Measurements from ENCODE around the gene TRPV5.

TRPV5 gene

GRCh38 chr7:142867398-142868187 lies 66.0 kb downstream of the TRPV5 start:
- CTCF ChIA-PET, result interaction anchor here (1.5 to 2.0 kb wide), 4 partner anchors 9 to 332 kb away, joined by 5 to 12 read pairs (median 8); partner anchors contain the start of gene EPHB6
- DNase-seq (ENCODE audit: low read depth, low spot score), result no peak
- POLR2A ChIA-PET, result no interaction called here
- no peak for TF ChIP-seq CTCF (IDR thresholded peaks at IDR 0.05; ENCODE audit: insufficient read depth, low read length, missing control alignments)
- H3K4me3 ChIP-seq (ENCODE audit: low read depth, low read length), result no peak overlapping the region

GRCh38 chr7:142867097-142867378 lies 66.5 kb downstream of the TRPV5 start:
- POLR2A ChIA-PET, result no interaction called here
- TF ChIP-seq CTCF (IDR thresholded peaks at IDR 0.05; ENCODE audit: insufficient read depth, low read length, missing control alignments), result no peak
- no peak overlapping the region for H3K4me3 ChIP-seq (ENCODE audit: low read depth, low read length)
- DNase-seq (ENCODE audit: low read depth, low spot score), result no peak
- CTCF ChIA-PET, result interaction anchor here (1.1 to 2.3 kb wide), 11 partner anchors 9 to 349 kb away, joined by 3 to 15 read pairs (median 7); partner anchors contain the start of gene EPHB6

- H3K4me3 ChIP-seq (ENCODE audit: low read depth, low read length), result no peak overlapping the region
- peak; percentile 62 for TF ChIP-seq CTCF (IDR thresholded peaks at IDR 0.05; ENCODE audit: insufficient read depth, low read length, missing control alignments)
- no peak for DNase-seq (ENCODE audit: low read depth, low spot score)
- ChIA-PET CTCF (interaction anchor here (0.6 to 2.3 kb wide), 21 partner anchors 8 to 380 kb away, joined by 3 to 15 read pairs (median 5); partner anchors contain the start of genes EPHB6 and TRPV5), POLR2A (no interaction called here)
These were observed 67.0 kb downstream of the TRPV5 start for GRCh38 chr7:142866361-142867096.

GRCh38 chr7:142865766-142866165 lies 67.8 kb downstream of the TRPV5 start:
- H3K4me3 ChIP-seq (ENCODE audit: low read depth, low read length), result no peak overlapping the region
- ChIA-PET POLR2A (no interaction called here), CTCF (interaction anchor here (0.6 to 2.3 kb wide), 20 partner anchors 9 to 379 kb away, joined by 3 to 15 read pairs (median 4); partner anchors contain the start of genes EPHB6 and TRPV5)
- TF ChIP-seq CTCF (IDR thresholded peaks at IDR 0.05; ENCODE audit: insufficient read depth, low read length, missing control alignments), result no peak
- DNase-seq (ENCODE audit: low read depth, low spot score), result no peak

GRCh38 chr7:142864980-142865747 lies 68.4 kb downstream of the TRPV5 start:
- DNase-seq (ENCODE audit: low read depth, low spot score), result no peak
- ChIA-PET CTCF (interaction anchor here (1.2 to 2.3 kb wide), 8 partner anchors 10 to 350 kb away, joined by 3 to 15 read pairs (median 6); no protein-coding TSS in a partner anchor), POLR2A (no interaction called here)
- H3K4me3 ChIP-seq (ENCODE audit: low read depth, low read length), result no peak overlapping the region
- no peak for TF ChIP-seq CTCF (IDR thresholded peaks at IDR 0.05; ENCODE audit: insufficient read depth, low read length, missing control alignments)

Measured in AG04449 (cell line).